HG03558 (cell line): Measurements from ENCODE around the gene KRT4.

Experiments used
- ATAC-seq: cut with Tn5 transposase; IDR thresholded peaks from one replicate; pipeline ENCODE4 v1.9.1; 2021; ENCODE audit warnings: moderate number of reproducible peaks; ENCODE audit not compliant: unreplicated experiment; ENCODE audit errors: extremely low read depth

KRT4 gene

DNA sequence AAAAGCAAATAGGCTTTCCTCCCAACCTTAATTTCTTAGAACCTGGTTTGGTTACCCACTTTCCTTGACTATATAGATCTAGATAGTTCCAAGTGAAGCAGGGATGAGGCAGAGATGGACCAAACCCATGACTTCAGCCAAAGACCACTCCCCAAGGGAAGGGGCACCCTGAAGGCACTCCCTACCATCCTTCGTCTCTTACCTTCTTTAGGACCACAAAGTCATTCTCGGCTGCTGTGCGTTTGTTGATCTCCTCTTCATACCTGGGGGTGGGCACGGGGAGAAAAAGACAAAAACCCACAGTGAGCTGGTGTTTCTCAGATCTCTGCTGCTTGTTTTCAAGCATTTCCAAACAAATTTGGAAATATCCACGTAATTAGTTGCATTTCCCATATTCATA is 3.4 kb downstream of the KRT4 start:
- no peak for ATAC-seq

DNA sequence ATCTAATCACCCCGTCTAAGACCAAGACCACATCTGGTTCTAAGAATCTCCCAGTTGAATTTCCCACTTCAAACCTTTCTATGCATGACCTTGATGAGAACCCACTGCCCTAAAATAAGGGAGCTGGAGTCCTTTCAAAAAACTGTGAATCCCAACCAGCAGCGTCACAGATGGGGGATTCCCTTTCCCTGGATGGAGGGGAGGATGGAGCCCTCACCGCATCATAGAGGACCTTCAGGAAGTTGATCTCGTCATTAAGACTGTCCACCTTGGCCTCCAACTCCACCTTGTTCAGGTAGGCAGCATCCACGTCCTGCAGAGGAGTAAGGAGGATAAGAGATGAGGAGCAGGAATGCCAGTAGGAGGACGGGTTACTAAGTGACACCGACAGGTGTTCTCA is 4.8 kb downstream of the KRT4 start:
- ATAC-seq, result no peak

DNA sequence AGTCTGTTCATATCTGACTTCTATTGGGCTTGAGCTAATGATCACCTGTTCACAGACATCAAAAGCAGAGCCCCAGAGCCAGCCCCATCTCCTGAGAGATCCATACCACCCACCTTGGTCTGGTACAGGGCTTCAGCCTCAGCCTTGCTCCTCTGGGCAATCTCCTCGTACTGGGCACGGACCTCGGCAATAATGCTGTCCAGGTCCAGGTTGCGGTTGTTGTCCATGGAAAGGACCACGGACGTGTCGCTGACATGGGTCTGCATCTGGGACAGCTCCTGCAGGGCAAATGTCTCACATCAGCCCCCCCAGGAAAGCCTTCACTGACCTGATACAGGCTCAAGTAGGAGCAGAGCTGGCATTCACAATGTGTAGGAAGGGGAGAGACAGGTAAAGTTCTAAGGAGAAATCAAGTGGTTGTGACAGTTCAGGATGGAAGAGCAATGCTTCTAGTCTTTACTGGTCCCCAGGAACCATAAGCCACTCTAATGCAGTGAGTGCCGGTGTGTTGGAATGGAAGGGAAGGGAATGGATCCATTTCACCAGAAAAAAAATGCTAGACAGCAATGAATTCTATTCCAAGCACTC is 5.2 kb downstream of the KRT4 start:
- no peak for ATAC-seq

- no peak for ATAC-seq
These were observed 6.1 kb downstream of the KRT4 start for GRCh38 chr12:52807544-52808470.

- ATAC-seq, result no peak
These were observed 6.9 kb downstream of the KRT4 start for GRCh38 chr12:52806821-52807543.

- no peak for ATAC-seq
These were observed 7.6 kb downstream of the KRT4 start for GRCh38 chr12:52806169-52806811.

DNA sequence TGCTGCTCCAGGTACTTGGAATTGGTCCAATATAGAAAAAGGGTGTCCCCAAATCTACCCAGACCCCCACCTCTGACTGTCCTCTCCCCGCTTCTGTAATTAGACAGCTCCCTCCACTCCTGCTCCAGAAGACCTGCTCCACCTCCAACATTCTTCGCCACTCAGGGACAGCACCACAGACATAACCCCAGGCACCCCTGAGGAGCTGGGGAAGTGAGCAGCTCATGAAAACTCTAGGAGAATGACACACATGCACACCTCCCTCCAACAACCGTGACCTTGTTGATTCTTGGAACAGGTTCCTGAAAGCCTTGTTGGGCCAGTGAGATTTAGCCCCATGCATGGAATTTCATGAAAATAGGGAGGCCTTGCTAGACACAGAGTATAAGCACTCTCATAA is 8.2 kb downstream of the KRT4 start:
- no peak for ATAC-seq

DNA sequence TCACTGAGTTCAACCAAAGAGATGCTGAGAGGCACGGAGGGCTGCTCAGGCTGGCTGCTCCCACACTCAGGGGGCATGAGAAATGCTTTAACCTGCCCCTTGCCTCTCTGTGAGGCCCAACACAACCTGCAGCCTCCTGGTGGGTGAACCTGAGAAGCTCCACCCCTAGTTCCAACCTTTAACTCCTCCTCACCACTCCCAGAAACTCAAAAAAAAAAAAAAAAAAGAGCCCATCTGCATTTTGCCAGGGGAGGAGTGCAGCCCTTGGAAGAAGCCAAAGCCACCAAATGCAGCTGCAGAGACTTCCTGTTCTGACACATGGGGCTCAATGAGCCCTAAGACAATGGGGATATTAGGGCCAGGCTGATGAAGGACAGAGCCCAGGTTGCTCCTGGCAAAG is 8.9 kb downstream of the KRT4 start:
- ATAC-seq, result no peak

DNA sequence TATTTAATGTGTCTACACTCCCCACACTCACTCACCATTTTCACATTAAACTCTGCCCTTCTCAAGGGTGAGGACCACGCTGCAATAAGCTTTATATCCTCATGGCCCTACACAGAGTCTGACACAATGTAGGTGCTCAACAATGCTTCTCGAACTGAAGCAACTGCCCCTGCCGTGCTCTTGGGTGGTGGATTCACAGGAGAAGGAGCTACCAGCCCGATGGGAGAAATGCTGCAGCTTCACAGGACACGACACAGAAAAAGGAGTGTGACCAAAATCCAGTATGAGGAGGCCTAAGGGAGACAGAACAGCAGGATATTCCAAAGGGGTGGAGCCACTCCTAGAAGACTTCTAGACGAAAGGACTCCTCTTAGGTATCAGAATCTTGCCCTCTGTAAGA is 11.5 kb downstream of the KRT4 start:
- ATAC-seq, result no peak

- ATAC-seq, result no peak
These were observed 12.1 kb downstream of the KRT4 start for GRCh38 chr12:52801773-52802172.

DNA sequence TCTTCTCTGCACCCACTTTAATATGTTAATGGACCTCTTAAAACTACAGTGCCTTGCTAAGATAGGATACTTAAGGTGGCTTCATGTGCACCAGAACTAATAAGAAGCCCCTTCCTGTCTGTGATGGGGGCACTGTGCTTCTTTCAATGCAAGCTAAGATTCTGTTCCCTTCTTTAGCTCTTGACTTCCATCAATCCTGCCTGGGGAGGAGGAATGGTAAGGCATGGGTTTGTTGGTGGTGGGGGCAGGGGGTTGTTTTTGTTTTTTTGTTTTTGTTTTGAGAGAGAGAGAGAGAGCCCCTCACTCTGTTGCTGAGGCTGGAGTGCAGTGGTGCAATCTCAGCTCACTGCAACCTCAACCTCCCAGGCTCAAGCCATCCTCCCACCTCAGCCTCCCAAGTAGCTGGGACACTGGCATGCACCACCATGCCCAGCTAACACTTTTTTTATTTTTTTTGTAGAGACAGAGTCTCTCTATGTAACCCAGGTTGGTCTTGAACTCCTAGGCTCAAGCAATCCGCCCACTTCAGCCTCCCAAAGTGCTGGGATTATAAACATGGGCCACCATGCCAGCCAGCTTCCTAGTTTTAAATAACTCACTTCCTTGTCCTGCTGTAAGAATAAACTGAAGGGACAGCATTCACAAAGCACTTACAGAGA is 13.5 kb downstream of the KRT4 start:
- ATAC-seq, result no peak

GRCh38 chr12:52799505-52800211 is 14.3 kb downstream of the KRT4 start:
- no peak for ATAC-seq

DNA sequence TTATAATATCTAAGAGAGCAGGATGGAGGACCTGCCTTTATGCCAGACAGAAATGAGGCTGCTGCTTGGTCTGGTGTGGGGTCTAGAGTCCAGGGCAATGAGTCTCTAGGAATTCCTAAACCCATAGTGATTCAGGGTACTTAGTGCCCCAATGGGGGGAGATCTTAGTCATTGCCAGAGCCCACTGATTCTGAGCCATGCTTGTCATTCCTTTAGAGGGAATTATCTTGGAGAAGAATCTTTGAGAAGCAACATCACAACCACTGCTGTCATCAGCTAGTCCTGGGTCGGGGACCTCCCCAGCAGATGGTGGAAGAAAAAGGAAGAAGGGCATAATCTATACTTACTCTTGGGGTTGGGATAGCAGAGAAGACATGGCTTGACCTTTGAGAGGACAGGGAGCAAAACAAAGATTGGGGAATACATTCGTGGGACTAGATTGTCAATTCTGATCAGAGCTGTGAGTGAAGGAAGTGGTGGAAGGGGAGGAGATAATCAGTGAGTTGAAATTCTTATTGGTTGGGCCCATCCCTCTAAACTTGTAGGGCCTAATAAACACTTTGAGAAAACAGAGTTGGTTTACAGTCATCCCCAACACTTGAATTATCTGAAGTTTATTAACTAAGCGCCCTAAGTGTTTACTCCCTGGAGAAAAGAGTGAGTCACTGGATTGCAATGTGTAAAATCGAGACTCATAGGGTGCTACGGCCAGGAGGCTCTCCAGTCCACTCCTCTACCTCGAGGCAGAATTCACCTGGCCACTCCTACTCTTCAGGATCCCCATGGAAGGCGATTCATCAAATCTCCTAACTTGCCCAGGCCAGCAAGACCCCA is 15.0 kb downstream of the KRT4 start:
- no peak for ATAC-seq

GRCh38 chr12:52798003-52798670 is 15.8 kb downstream of the KRT4 start:
- no peak for ATAC-seq

DNA sequence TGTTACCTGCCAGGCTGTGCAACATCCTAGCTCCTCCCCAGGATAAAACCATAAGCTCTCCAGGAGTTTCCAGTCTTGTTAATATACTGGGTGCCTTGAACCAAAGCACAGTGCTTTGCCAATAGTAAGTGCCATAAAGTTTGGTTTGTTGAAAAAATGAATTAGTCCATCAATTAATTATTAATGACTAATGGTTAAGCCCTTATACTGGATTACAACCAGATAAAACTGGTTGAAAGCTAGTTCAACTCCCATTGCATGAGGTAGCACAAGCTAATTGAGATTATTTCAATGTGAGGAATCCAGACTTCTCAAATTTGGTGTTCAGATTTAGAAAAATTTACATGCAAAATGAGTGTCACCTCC is 16.4 kb downstream of the KRT4 start:
- no peak for ATAC-seq

GRCh38 chr12:52796839-52797528 is 16.9 kb downstream of the KRT4 start:
- no peak for ATAC-seq

DNA sequence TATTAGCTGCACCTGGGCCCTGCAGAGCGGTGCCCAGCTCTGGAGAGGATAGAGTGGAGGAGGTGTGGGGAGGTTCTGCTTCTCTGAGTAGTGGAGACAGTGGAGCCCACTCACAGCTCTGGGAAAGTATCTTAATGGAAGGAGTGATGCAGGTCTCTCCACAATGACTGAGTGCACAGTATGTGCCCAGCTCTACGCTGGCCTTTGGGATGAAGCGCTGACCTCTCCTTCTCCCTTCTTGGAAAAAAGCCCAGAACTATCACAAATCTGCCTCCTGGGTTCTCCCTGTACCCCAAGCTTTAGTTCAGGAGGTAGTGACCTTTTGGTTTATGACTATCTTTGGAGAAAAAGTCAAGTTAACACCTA is 17.5 kb downstream of the KRT4 start:
- ATAC-seq, result no peak
